SK-N-MC (cell line): ENCODE data around the gene VSIR.

Source experiments
- EZH2 ChIP-seq: fragments of 200-600 bp; sonication (generic); IDR thresholded peaks from one replicate; pipeline ENCODE4 v1.6.1; 2017; ENCODE audit warnings: antibody characterized with exemption
- FOXP2 ChIP-seq: optimal IDR thresholded peaks from 2 replicates; pipeline ENCODE3; 2011; ENCODE audit warnings: mild to moderate bottlenecking, moderate library complexity; ENCODE audit not compliant: insufficient read depth; ENCODE audit errors: extremely low read length, control extremely low read depth
- POLR2AphosphoS5 ChIP-seq: IDR thresholded peaks from 2 replicates; pipeline ENCODE4 v1.6.1; 2012; ENCODE audit warnings: mild to moderate bottlenecking, low read depth, low read length, borderline replicate concordance

DNA sequence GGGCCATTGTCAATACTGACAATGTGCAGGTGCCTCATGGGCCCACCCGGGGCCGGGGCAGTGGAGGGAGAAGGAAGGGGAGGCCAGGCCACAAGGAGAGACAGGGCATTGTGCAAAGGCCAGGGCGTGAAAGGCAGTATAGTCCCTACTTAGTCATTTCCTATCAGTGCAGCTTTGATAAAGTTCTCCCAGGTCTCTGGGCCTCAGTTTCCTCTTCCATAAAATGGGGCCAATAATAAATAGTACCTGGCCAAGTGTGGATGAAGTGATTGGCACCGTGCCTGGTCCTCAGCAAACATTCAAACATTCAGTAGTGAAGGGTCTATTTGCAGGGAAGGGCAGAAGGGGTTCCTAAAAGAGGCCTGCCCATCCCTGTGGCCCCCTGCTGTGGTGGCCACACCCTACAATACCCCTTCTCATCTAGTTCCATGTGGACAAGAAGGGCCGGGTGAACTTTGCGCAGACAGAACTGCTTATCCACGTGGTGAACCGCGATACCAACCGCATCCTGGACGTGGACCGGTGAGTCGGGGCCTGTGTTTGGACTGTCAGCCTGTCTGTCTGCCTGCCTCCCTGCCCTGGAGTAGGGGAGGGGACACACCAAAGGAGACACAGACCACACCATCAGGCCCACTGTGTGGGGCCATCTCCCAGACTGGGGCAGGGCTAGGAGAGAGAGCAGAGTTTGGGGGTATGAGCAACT lies 36.9 kb upstream of the VSIR start:
- no peak for TF ChIP-seq POLR2AphosphoS5
- no peak for TF ChIP-seq EZH2
- no peak for TF ChIP-seq FOXP2
